Hindlimb muscle (tissue), 1 donor: ENCODE results near the gene PLA2G7. TPM values are rescaled to one million over a fixed set of nuclear protein-coding genes. Genes with fewer than 3 reads are reported as not detected.

Experiments used
- DNase-seq: peaks from one replicate; pipeline ENCODE4 v3.0.0-alpha.2; 2013
- polyA plus RNA-seq: library from polyadenylated mRNA; unstranded; fragments of 120-200 nt; gene quantifications from one replicate; pipeline ENCODE4 v1.2.1, GENCODE V29; 2013; ENCODE audit not compliant: insufficient read length

PLA2G7 gene
- polyA plus RNA-seq, 1 donor = 4.7 TPM

GRCh38 chr6:46688117-46688965 lies 46.8 kb downstream of the PLA2G7 start:
- DNase-seq = no peak

DNA sequence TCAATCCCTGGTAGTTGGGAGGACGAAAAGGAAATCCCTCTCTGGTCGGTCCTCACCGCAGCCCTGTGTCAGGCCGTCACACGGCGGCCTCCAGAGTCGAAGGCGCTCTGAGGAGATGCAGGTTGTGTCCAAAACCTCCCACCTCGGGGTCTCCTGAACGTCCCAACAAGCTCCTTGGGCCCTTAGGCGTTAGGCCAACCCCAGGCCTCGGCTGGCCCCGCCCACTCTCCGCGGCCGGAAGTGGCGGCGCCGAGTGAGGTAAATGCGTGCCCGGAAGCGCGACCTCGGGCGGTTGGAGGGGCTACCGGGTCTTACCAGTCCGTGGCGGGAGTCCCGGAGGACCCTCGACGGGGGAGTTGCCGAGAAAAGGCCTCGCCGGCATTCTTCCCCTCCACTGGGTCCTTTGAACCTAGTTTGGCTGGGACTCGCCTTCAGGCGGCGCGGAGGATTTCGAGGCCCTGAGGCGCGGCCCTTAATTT lies 47.5 kb downstream of the PLA2G7 start, which contains the start of gene TDRD6:
Gene TDRD6 (plus strand): TSS at position 267 of the 479 bp plus-strand sequence. CDS start 244 bp downstream, outside the sequence.
- DNase-seq = no peak

DNA sequence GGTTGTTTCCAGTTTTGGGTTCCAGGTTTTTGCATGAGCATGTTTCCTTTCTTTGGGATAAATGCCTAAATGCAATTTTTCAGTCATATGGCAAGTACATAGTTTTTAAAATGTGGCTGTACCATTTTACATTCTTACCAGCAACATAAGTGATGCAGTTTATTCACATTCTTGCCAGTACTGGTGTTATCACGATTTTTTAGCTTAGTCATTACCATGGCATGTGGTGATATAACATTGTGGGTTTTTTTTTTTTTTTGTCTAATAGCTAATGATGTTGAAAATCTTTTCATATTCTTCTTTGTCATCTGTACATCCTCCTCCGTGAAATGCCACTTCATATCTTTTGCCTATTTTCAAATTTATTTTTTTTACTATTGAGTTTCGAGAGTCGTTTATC lies 50.4 kb downstream of the PLA2G7 start:
- DNase-seq = no peak

- DNase-seq = no peak
Observed at GRCh38 chr6:46677314-46677654, 57.9 kb downstream of the PLA2G7 start.

GRCh38 chr6:46676604-46677313 lies 58.4 kb downstream of the PLA2G7 start:
- DNase-seq = no peak

DNA sequence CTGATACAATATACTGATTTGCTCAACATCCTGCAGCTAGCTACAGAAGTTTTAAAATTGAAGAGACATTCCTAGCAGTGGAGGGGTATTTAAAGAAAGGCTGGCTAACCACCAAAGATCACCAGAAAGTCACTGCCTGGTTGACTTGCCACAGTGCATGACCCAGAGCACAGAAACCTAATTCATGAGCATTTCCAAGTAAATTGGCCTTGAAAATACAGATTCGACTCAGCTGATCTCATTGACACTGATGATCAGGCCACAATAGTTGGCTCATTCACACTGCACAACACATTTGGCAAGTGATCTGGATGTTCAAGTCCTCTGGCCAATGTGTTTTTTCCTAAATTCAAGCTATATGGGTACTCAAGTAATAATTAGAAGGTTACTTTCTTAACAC lies 60.8 kb downstream of the PLA2G7 start:
- DNase-seq = no peak

GRCh38 chr6:46667377-46667776 lies 67.8 kb downstream of the PLA2G7 start:
- no peak for DNase-seq

DNA sequence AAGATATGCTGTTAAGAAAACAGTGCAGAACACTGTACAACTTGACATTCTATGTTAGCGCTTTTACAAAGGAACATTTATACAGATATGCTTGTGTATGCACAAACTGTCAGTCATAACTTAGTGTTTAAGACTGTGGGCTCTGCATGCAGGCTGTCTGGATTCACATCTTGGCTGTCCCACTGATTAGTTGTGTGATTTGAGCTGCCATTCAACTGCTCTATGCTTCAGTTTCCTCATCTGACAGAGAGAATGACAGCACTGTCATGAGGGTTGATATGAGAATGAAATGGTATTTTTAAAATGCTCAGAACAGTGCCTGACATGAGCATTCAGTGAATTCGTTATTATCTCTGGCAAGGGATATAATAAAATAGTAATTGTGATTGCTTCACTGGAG lies 73.7 kb downstream of the PLA2G7 start:
- DNase-seq = no peak

DNA sequence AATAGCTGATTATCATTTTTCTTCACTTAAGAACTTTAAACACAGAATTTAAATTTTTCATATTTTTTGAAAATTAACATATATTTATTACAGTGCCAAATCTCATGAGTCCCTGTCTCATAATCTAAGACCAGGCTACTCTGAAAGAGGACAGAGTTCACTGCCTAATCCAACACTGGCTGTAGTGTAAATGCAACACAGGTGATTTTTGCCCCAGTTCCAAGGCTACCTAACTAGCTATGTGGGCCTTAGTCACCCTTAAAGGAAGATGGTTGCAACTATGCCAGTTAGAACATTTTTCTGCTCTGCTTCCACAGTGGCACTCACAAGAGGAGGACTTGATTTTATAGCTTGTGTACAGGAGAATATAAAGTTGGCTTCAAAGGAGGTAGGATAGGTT lies 77.5 kb downstream of the PLA2G7 start:
- no peak for DNase-seq

DNA sequence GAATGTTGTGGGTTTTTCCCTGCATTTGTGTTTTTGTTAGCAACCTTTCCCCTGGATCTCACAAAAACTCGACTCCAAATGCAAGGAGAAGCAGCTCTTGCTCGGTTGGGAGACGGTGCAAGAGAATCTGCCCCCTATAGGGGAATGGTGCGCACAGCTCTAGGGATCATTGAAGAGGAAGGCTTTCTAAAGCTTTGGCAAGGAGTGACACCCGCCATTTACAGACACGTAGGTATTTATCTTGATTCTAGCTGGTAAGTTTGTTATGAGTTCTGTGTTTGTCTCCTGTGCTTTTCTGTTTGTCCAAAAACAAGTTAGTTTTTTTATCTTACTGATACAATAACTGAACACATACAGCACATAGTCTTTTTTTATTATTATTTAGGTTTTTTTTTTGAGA lies 79.4 kb downstream of the PLA2G7 start:
- DNase-seq = no peak

Other genes starting within 250 kb of the PLA2G7 start
- 3.2 TPM for gene RCAN2, start 243.9 kb downstream of the PLA2G7 start, polyA plus RNA-seq
- 1.5 TPM for gene CYP39A1, start 82.6 kb downstream of the PLA2G7 start, polyA plus RNA-seq
- gene SLC25A27, start 82.4 kb downstream of the PLA2G7 start, polyA plus RNA-seq = 18.8 TPM
- gene TDRD6, start 47.5 kb downstream of the PLA2G7 start, polyA plus RNA-seq = 0.76 TPM
- 0.61 TPM for gene ANKRD66, start 11.6 kb upstream of the PLA2G7 start, polyA plus RNA-seq
- not detected for gene MEP1A, start 58.0 kb upstream of the PLA2G7 start, polyA plus RNA-seq
- 28.9 TPM for gene ADGRF5, start 186.6 kb upstream of the PLA2G7 start, polyA plus RNA-seq